LNCAP (cell line): ENCODE results near the gene SPHK2.
A peak's percentile ranks its signal among the peaks of the same experiment; 100 is the strongest.

Source experiments
- TF ChIP-seq, protein P1 (sequence below): fragments of 450-650 bp; IDR thresholded peaks from 2 replicates; pipeline ENCODE4 v1.5.1; 2017; ENCODE audit warnings: mild to moderate bottlenecking

The SPHK2 gene

DNA sequence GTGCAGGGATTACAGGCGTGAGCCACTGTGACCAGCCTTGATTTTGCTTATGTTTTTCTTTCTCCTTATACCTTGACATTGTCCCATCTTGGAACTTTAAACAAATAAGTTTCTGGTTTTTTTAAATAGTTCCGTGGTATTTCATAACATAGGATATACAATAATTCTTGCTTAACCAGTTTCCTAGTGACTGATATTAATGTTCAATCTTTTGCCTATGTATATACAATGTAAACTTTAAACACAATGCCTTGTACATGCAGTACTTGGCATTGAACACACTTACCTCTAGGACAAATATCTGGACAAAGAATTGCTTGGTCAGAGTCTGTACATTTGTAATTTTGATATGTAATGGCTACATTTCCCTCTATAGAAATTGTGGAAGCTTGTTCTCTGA is 37.1 kb upstream of the SPHK2 start:
- TF ChIP-seq, protein P1, sequence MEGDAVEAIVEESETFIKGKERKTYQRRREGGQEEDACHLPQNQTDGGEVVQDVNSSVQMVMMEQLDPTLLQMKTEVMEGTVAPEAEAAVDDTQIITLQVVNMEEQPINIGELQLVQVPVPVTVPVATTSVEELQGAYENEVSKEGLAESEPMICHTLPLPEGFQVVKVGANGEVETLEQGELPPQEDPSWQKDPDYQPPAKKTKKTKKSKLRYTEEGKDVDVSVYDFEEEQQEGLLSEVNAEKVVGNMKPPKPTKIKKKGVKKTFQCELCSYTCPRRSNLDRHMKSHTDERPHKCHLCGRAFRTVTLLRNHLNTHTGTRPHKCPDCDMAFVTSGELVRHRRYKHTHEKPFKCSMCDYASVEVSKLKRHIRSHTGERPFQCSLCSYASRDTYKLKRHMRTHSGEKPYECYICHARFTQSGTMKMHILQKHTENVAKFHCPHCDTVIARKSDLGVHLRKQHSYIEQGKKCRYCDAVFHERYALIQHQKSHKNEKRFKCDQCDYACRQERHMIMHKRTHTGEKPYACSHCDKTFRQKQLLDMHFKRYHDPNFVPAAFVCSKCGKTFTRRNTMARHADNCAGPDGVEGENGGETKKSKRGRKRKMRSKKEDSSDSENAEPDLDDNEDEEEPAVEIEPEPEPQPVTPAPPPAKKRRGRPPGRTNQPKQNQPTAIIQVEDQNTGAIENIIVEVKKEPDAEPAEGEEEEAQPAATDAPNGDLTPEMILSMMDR = no peak

DNA sequence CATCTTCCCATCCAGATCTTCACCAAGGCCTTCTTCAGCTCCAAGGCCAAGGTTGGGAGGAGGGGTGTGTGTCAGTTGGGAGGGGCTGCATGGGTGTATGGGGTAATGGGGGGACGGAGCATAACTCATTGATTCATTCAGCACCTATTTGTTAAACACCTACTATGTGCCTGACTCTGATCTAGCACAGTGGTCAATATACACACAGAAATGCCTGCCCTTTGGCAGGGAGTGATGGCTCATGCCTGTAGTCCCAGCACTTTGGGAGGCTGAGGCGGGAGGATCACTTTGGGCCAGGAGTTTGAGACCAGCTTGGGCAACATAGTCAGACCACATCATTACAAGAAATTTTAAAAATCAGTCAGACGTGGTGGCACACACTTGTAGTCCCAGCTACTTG is 31.9 kb upstream of the SPHK2 start:
- TF ChIP-seq, protein P1 = no peak

DNA sequence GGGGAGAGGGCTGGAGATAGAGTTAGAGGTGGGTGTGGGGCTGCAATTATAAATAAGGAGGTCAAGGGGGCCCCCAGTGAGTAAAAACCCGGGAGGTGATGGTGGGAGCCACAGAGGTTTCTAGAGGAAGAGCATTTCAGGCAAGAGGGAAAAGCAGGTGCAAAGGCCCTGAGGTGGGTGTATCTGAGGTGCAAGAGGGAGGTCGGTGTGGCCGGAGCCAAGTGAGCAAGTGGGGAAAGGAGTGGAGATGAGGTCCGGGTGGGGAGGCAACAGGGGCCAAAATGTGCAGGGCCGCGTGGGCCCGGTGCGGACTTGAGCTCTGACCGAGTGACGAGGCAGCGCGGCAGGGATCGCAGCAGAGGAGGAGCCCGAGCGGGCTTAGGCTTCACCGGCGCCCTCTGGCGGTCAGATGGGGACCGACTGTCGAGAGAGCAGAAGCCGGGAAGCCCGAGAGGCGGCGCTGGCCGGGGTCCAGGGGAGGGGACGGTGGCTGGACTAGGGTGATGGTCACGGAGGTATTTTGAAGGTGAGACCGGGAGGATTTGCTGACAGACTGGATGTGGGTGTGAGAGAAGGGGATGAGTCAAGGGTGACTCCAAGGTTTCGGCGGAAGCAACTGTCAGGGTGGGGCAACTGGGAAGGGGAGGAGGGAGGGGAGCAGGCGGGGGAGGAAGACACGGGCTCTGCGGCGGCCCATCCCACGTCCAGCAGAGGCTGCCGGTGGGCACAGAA is 30.5 kb upstream of the SPHK2 start:
- TF ChIP-seq, protein P1 = peak; percentile 51

DNA sequence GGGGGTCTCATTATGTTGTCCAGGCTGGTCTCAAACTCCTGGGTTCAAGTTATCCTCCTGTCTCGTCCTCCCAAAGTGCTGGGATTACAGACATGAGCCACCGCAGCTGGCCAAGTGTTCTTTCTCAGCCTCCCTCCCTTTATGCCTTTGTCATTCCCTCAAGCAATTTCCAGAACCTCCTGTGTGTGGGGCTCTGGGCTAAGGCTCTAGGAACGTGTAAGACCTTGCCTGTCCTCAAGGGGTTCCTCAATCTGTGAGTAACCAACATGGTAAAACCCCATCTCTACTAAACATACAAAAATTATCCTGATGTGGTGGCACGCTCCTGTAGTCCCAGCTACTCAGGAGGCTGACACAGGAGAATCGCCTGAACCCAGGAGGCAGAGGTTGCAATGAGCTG is 28.3 kb upstream of the SPHK2 start:
- TF ChIP-seq, protein P1 = no peak

DNA sequence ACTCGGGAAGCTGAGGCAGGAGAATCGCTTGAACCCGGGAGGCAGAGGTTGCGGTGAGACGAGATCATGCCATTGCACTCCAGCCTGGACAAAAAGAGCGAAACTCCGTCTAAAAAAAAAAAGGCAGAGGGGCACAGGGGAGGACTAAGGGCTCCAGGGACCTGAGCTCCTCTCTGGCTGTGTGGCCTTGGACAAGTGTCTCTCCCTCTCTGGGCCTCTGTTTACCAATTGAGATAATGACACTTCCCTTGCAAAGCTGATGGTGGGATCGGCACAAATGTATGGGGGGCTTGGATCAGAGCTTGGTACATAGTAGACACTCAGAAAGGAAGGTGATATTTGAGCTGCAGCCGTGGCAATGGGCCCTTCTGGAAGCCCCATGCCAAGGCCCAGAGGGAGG is 24.1 kb upstream of the SPHK2 start:
- TF ChIP-seq, protein P1 = no peak

DNA sequence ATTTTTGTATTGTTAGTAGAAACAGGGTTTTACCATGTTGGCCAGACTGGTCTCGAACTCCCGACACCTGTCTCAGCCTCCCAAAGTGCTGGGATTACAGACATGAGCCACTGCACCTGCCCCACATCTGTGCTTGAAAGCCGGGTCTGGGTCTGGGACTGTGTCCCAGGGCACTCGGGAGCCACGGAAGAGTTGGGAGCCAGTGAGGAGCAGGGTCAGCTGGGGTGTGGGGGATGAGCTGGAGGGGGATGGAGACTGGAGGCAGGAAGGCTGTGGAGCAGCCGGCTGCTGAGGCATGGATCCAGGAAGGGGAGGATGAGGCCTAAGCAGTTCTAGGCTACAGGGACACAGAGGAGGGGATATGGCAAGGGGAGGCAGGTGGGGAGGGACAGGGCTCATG is 23.5 kb upstream of the SPHK2 start:
- TF ChIP-seq, protein P1 = no peak

DNA sequence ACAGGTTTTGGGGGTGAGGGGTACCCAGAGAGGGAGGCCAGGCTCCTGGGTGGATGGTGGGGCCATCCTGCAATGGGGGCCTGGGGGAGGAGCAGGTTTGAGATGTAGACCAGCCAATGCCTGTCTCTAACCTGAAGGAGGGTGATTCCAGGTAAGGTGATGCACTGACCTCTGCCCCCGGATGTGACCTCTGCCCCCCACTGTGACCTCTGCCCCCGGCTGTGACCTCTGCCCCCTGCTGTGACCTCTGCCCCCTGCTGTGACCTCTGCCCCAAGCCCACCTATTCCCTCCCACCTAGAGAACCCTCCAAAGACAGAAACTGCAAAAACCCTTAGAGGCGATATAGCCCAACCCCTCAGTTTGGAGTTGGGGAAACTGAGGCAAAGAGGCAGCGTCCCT is 23.1 kb upstream of the SPHK2 start:
- TF ChIP-seq, protein P1 = no peak
